Panc1 (cell line): ENCODE results near the gene SREBF2. TPM values are rescaled to one million over a fixed set of nuclear protein-coding genes. Genes with fewer than 3 reads are reported as not detected.

Source experiments
- ATAC-seq: fragments of 200-7000 bp; cut with Tn5 transposase; 2 replicates; pipeline ENCODE4 v1.9.1; 2020; ENCODE audit warnings: mild to moderate bottlenecking, moderate library complexity
- BruUV-seq: library from RNA; stranded (reverse); fragments of 400-500 nt; replicated peaks from 2 replicates; lab custom pipeline; 2021; lab: Mats Ljungman, UMichigan
- CTCF ChIA-PET: fragments of 300-600 bp; sonication (Branson Sonifier 250); formaldehyde crosslinking; loops from one replicate; lab custom pipeline; 2022; ENCODE audit warnings: antibody characterized with exemption; lab: Charles Lee
- POLR2A ChIA-PET: fragments of 300-600 bp; sonication (Branson Sonifier 250); formaldehyde crosslinking; loops from one replicate; lab custom pipeline; 2022; ENCODE audit warnings: antibody characterized with exemption; lab: Charles Lee
- DNase-seq: peaks from one replicate; pipeline ENCODE4 v3.0.0-alpha.2; 2010; ENCODE audit warnings: low read depth, low spot score
- H3K27ac ChIP-seq: 2 replicates; pipeline ENCODE4 v1.5.1; 2011; ENCODE audit warnings: mild to moderate bottlenecking, low read length, inconsistent platforms
- H3K27me3 ChIP-seq: fragments of 200-500 bp; sonication (Bioruptor generic); 2 replicates; pipeline ENCODE4 v1.6.0; 2014; ENCODE audit warnings: low read length, inconsistent platforms; ENCODE audit not compliant: control insufficient read depth, insufficient read depth
- H3K36me3 ChIP-seq: fragments of 200-500 bp; sonication (Bioruptor generic); 2 replicates; pipeline ENCODE4 v1.5.1; 2014; ENCODE audit warnings: inconsistent platforms, mild to moderate bottlenecking, low read length, moderate library complexity; ENCODE audit not compliant: control insufficient read depth, insufficient read depth
- H3K4me1 ChIP-seq: 2 replicates; pipeline ENCODE4 v1.5.1; 2011; ENCODE audit warnings: inconsistent platforms, mild to moderate bottlenecking, low read length, moderate library complexity; ENCODE audit not compliant: control insufficient read depth, insufficient read depth
- H3K4me3 ChIP-seq, 2 experiments: 2 replicates each; pipeline ENCODE4 v1.5.1; 2011 to 2012; ENCODE audit warnings: low read depth in 2 of 2, low read length in 2 of 2, mild to moderate bottlenecking in 2 of 2, inconsistent platforms in 1 of 2, moderate library complexity in 1 of 2
- H3K9me3 ChIP-seq: fragments of 200-500 bp; sonication (Bioruptor generic); 2 replicates; pipeline ENCODE4 v1.5.1; 2014; ENCODE audit warnings: low read depth, mild to moderate bottlenecking, inconsistent platforms, low read length, moderate library complexity; ENCODE audit not compliant: control insufficient read depth, insufficient read depth
- CTCF ChIP-seq: fragments of 450-650 bp; IDR thresholded peaks from 2 replicates; pipeline ENCODE4 v1.5.1; 2017; ENCODE audit warnings: mild to moderate bottlenecking
- POLR2AphosphoS5 ChIP-seq: IDR thresholded peaks from 2 replicates; pipeline ENCODE4 v1.6.1; 2012; ENCODE audit warnings: mild to moderate bottlenecking, low read depth, low read length, moderate library complexity
- REST ChIP-seq, 2 experiments: IDR thresholded peaks; 2 replicates each; pipeline ENCODE4 v1.6.1; 2011 to 2012; ENCODE audit warnings: low read depth in 2 of 2, control low read depth in 1 of 2, low read length in 1 of 2, mild to moderate bottlenecking in 1 of 2, moderate library complexity in 1 of 2; ENCODE audit not compliant: insufficient read depth in 1 of 2
- SIN3A ChIP-seq: IDR thresholded peaks from 2 replicates; pipeline ENCODE4 v1.6.1; 2012; ENCODE audit warnings: low read depth, mild to moderate bottlenecking, low read length, moderate library complexity, borderline replicate concordance; ENCODE audit not compliant: insufficient read depth
- TCF7L2 ChIP-seq: IDR thresholded peaks from 2 replicates; pipeline ENCODE4 v1.6.1; 2011; ENCODE audit warnings: mild to moderate bottlenecking, low read depth, low read length, inconsistent platforms
- in situ Hi-C: cut with HindIII; loops from 2 replicates; pipeline ENCODE4 v1.10.0; 2016; ENCODE audit warnings: low sequenced_read_pairs, low pct_unique_long_range_greater_than_20kb
- intact Hi-C: fragments of 100-400 bp; cut with micrococcal nuclease; formaldehyde crosslinking; loops from one replicate; pipeline ENCODE4 v1.10.0; 2022; ENCODE audit not compliant: unreplicated experiment
- total RNA-seq: library from RNA; stranded (reverse); gene quantifications from one replicate; pipeline ENCODE4 v1.2.1, GENCODE V29; 2021; ENCODE audit not compliant: unreplicated experiment

SREBF2 gene
- total RNA-seq, 1 experiment from 2014 or later = 73.0 TPM

GRCh38 chr22:41813726-41814410 lies 19.0 kb upstream of the SREBF2 start:
- Histone ChIP-seq H3K9me3 (no peaks in the 10 kb centered on the region), H3K27ac (no peak overlapping the region), H3K4me3 (no peak overlapping the region), H3K36me3 (no peaks in the 10 kb centered on the region), H3K4me1 (no peaks in the 10 kb centered on the region), H3K27me3 (no peaks in the 10 kb centered on the region)
- CTCF ChIA-PET = interaction anchor here (0.5 kb wide), 1 partner anchor 198 kb away, joined by 3 read pairs; no protein-coding TSS in a partner anchor
- no TSS peak for BruUV-seq
- TF ChIP-seq POLR2AphosphoS5 (no peak), SIN3A (no peak), REST (IDR thresholded peaks at IDR 0.05; ENCODE audit: insufficient read depth in 1 of 2, low read depth in 2 of 2, low read length in 1 of 2) (no peak), CTCF (no peak), TCF7L2 (no peak)
- DNase-seq (no peak), ATAC-seq (no peak)
- in situ Hi-C loops = no loop called here
- POLR2A ChIA-PET = no interaction called here
- intact Hi-C loops = no loop called here

GRCh38 chr22:41815716-41816115 lies 17.2 kb upstream of the SREBF2 start:
- BruUV-seq = no TSS peak
- TF ChIP-seq TCF7L2 = no peak
- no peak for TF ChIP-seq CTCF
- no peak for TF ChIP-seq POLR2AphosphoS5
- in situ Hi-C loops (no loop called here), intact Hi-C loops (no loop called here)
- CTCF ChIA-PET = no interaction called here
- DNase-seq (no peak), ATAC-seq (no peak)
- Histone ChIP-seq H3K27me3 (no peaks in the 10 kb centered on the region), H3K4me3 (no peak overlapping the region), H3K36me3 (no peaks in the 10 kb centered on the region), H3K9me3 (no peaks in the 10 kb centered on the region), H3K27ac (no peak overlapping the region), H3K4me1 (no peaks in the 10 kb centered on the region)
- POLR2A ChIA-PET = interaction anchor here (0.7 kb wide), 1 partner anchor 10 kb away, joined by 15 read pairs; no protein-coding TSS in a partner anchor
